IPS-20b (cell line): Measurements from ENCODE around the gene RAPGEF3.

ENCODE experiments used
- H3K27ac ChIP-seq: one replicate; pipeline ENCODE4 v1.5.1; 2013; ENCODE audit warnings: low read length
- H3K27me3 ChIP-seq: 2 replicates; pipeline ENCODE4 v1.6.1; 2013; ENCODE audit warnings: mild to moderate bottlenecking, low read length, inconsistent platforms; ENCODE audit not compliant: insufficient read depth
- H3K36me3 ChIP-seq: 2 replicates; pipeline ENCODE4 v1.6.1; 2013; ENCODE audit warnings: low read depth, mild to moderate bottlenecking, inconsistent platforms, low read length, moderate library complexity; ENCODE audit not compliant: insufficient read depth
- H3K4me1 ChIP-seq: 2 replicates; pipeline ENCODE4 v1.6.1; 2013; ENCODE audit warnings: mild to moderate bottlenecking, control low read depth, inconsistent platforms, low read length, moderate library complexity; ENCODE audit not compliant: insufficient read depth
- H3K4me3 ChIP-seq: 2 replicates; pipeline ENCODE4 v1.5.1; 2013; ENCODE audit warnings: mild to moderate bottlenecking, low read length, inconsistent platforms
- H3K9ac ChIP-seq: 2 replicates; pipeline ENCODE4 v1.6.1; 2013; ENCODE audit warnings: low read depth, mild to moderate bottlenecking, inconsistent platforms, low read length, moderate library complexity
- H3K9me3 ChIP-seq: 2 replicates; pipeline ENCODE4 v1.6.1; 2013; ENCODE audit warnings: mild to moderate bottlenecking, low read depth, low read length, inconsistent platforms; ENCODE audit not compliant: insufficient read depth

Gene RAPGEF3

GRCh38 chr12:47733142-47733541 is 25.5 kb downstream of the RAPGEF3 start:
- Histone ChIP-seq H3K4me1 (peaks cover 13% of the 10 kb centered on the region), H3K36me3 (no peaks in the 10 kb centered on the region), H3K27ac (no peak overlapping the region), H3K4me3 (no peak overlapping the region), H3K27me3 (no peaks in the 10 kb centered on the region), H3K9ac (no peak overlapping the region), H3K9me3 (no peaks in the 10 kb centered on the region)

GRCh38 chr12:47732504-47732903 is 26.2 kb downstream of the RAPGEF3 start:
- Histone ChIP-seq H3K36me3 (no peaks in the 10 kb centered on the region), H3K27ac (no peak overlapping the region), H3K9me3 (no peaks in the 10 kb centered on the region), H3K4me1 (peaks cover 13% of the 10 kb centered on the region), H3K9ac (no peak overlapping the region), H3K27me3 (no peaks in the 10 kb centered on the region), H3K4me3 (no peak overlapping the region)

- Histone ChIP-seq H3K9ac (no peak overlapping the region), H3K27me3 (no peaks in the 10 kb centered on the region), H3K36me3 (no peaks in the 10 kb centered on the region), H3K4me3 (no peak overlapping the region), H3K27ac (no peak overlapping the region), H3K4me1 (peaks cover 13% of the 10 kb centered on the region), H3K9me3 (no peaks in the 10 kb centered on the region)
Measured at GRCh38 chr12:47731723-47732122, 27.0 kb downstream of the RAPGEF3 start.

GRCh38 chr12:47730341-47730744 is 28.3 kb downstream of the RAPGEF3 start:
- Histone ChIP-seq H3K27ac (no peak overlapping the region), H3K9me3 (no peaks in the 10 kb centered on the region), H3K4me3 (no peak overlapping the region), H3K4me1 (peaks cover 13% of the 10 kb centered on the region), H3K36me3 (no peaks in the 10 kb centered on the region), H3K27me3 (no peaks in the 10 kb centered on the region), H3K9ac (no peak overlapping the region)

GRCh38 chr12:47729233-47729632 is 29.4 kb downstream of the RAPGEF3 start:
- no peaks in the 10 kb centered on the region for H3K27me3 ChIP-seq
- no peak overlapping the region for H3K9ac ChIP-seq
- H3K27ac ChIP-seq, result no peak overlapping the region
- H3K9me3 ChIP-seq, result no peaks in the 10 kb centered on the region
- H3K4me3 ChIP-seq, result no peak overlapping the region
- H3K36me3 ChIP-seq, result no peaks in the 10 kb centered on the region
- peaks cover 2% of the 10 kb centered on the region for H3K4me1 ChIP-seq

GRCh38 chr12:47725893-47726292 is 32.8 kb downstream of the RAPGEF3 start:
- H3K4me1 ChIP-seq, result no peaks in the 10 kb centered on the region; the same call in 1 of the 2 replicates
- no peaks in the 10 kb centered on the region for H3K36me3 ChIP-seq
- H3K9me3 ChIP-seq, result no peaks in the 10 kb centered on the region
- no peaks in the 10 kb centered on the region for H3K27me3 ChIP-seq
- no peak overlapping the region for H3K9ac ChIP-seq
- H3K4me3 ChIP-seq, result no peak overlapping the region
- H3K27ac ChIP-seq, result no peak overlapping the region

GRCh38 chr12:47725091-47725772 is 33.4 kb downstream of the RAPGEF3 start, which contains the start of gene ENDOU:
ENDOU (minus strand) TSS chr12:47725490; CDS start chr12:47725413, 77 bp downstream.
- H3K9ac ChIP-seq, result no peak within 1 kb of the TSS
- no peak within 1 kb of the TSS for H3K4me3 ChIP-seq
- H3K36me3 ChIP-seq, result no peaks in the 10 kb centered on the region
- no peaks in the 10 kb centered on the region; the same call in 1 of the 2 replicates for H3K4me1 ChIP-seq
- no peaks in the 10 kb centered on the region for H3K9me3 ChIP-seq
- H3K27ac ChIP-seq, result no peak within 1 kb of the TSS
- no peaks in the 10 kb centered on the region for H3K27me3 ChIP-seq

GRCh38 chr12:47722941-47723631 is 35.6 kb downstream of the RAPGEF3 start:
- H3K27me3 ChIP-seq, result no peaks in the 10 kb centered on the region

GRCh38 chr12:47722136-47722834 is 36.4 kb downstream of the RAPGEF3 start:
- Histone ChIP-seq H3K27me3 (peaks cover 1% of the 10 kb centered on the region), H3K4me1 (peaks cover 6% of the 10 kb centered on the region), H3K36me3 (no peaks in the 10 kb centered on the region), H3K4me3 (no peak overlapping the region), H3K9me3 (no peaks in the 10 kb centered on the region), H3K27ac (no peak overlapping the region), H3K9ac (no peak overlapping the region)

More at GRCh38 chr12:47722941-47723631, 35.6 kb downstream of the RAPGEF3 start:
- peaks cover 2% of the 10 kb centered on the region for H3K4me1 ChIP-seq
- H3K9ac ChIP-seq, result no peak overlapping the region
- H3K9me3 ChIP-seq, result no peaks in the 10 kb centered on the region
- no peak overlapping the region for H3K27ac ChIP-seq
- no peaks in the 10 kb centered on the region for H3K36me3 ChIP-seq
- no peak overlapping the region for H3K4me3 ChIP-seq

- H3K4me1 ChIP-seq, result peaks cover 6% of the 10 kb centered on the region
- no peak overlapping the region for H3K9ac ChIP-seq
- H3K4me3 ChIP-seq, result no peak overlapping the region
- H3K36me3 ChIP-seq, result no peaks in the 10 kb centered on the region
- H3K27me3 ChIP-seq, result peaks cover 9% of the 10 kb centered on the region
- no peak overlapping the region for H3K27ac ChIP-seq
- H3K9me3 ChIP-seq, result no peaks in the 10 kb centered on the region
Measured at GRCh38 chr12:47721431-47721973, 37.2 kb downstream of the RAPGEF3 start.

GRCh38 chr12:47718531-47718930 is 40.1 kb downstream of the RAPGEF3 start:
- Histone ChIP-seq H3K9ac (no peak overlapping the region), H3K27ac (no peak overlapping the region), H3K4me1 (peaks cover 6% of the 10 kb centered on the region; the same call in 1 of the 2 replicates), H3K9me3 (no peaks in the 10 kb centered on the region), H3K4me3 (no peak overlapping the region), H3K27me3 (peaks cover 21% of the 10 kb centered on the region), H3K36me3 (no peaks in the 10 kb centered on the region)
